NCI-H82 treated with DMSO at 0.1 percent for 48 hours (cell line): ENCODE data around the gene GABRD.

ENCODE experiments used
- DNase-seq: peaks from one replicate; lab custom pipeline; 2025; ENCODE audit not compliant: unreplicated experiment; lab: John Stamatoyannopoulos, UW

The GABRD gene

DNA sequence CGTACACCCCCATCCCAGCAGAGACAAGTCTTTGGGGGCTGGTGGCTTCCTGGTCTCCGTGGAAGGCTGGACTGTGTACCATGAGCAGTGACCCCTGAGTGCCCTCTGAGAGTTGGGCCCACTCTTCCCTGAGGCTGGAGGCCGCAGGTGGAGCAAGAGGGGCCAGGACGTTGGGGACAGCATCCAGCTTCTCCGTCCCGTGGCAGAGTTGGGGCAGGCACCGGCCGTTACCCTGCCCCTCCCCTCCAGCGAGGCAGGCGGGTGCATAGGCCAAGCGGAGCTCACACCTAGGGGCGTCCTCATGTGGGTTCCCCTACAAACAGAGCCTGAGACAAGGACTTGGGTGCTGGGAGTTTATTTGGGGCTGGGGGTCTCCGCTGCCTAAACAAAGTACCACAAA lies 14.0 kb downstream of the GABRD start:
- DNase-seq, result no peak

DNA sequence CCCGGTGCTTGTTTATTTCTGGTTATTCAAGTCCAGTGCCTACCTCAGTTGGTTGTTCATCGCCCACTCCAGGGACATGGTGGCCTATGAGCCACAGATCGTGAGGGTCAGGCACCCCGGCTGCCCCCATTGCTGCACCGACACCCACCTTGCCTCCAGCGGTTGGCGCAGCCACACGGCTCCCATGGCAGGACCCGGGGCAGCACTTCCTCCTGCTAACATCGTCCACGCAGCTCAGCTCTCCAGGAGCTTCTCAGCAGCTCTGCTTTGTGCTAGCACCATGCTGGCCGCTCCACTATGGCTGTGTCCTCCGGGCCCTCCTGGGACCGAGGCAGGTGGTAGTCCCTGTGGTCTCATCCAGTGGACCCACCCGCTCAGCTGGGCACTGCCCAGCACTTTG lies 17.1 kb downstream of the GABRD start:
- DNase-seq, result no peak

DNA sequence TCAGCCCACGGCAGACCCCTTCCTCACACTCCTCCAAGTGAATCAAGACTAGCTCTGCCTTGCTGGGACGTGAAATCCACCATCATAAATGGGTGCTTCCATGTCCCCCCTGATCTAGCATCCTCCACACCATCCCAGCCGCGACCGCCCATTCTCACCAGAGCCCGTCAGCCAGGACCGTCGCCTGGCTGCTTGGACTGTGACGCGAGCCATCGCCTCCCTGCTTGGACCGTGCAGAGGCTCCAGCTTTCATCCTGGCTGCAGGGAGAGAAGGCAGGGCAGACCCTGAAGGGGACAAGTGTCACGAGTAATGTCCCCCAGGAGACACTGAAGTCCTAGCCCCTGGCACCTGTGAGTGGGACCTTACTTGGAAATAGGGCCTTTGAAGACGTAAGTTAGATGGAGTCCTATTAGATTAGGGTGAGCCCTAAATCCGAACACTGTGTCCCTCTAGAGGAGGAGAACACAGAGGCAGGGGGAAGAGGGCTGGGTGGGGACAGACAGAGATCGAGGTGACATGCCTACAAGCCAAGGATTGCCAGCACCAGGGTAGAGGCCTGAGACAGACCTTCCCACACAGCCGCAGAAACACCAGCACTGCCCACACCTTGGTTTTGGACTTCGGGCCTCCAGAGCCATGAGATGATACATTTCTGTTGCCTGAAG lies 18.3 kb downstream of the GABRD start:
- no peak for DNase-seq

DNA sequence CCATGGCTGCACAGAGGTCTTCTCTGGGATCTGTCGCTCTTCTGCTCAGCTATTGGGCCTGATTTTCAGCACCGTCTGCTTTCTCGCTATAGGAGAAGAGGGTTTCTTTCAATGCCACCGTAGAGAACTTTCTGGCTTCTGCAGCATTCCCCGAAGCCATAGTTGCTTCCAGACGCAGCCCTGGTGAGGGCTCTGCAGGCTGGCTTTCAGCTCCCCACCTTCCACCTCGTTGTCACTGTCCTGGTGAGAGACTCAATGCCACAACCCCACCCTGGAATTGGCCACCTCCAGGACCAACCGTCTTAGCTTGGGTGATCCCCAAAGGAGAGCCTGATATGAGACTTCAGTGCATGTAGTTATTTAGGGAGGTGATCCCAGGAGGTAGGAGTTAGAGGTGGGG lies 19.1 kb downstream of the GABRD start:
- DNase-seq, result no peak

DNA sequence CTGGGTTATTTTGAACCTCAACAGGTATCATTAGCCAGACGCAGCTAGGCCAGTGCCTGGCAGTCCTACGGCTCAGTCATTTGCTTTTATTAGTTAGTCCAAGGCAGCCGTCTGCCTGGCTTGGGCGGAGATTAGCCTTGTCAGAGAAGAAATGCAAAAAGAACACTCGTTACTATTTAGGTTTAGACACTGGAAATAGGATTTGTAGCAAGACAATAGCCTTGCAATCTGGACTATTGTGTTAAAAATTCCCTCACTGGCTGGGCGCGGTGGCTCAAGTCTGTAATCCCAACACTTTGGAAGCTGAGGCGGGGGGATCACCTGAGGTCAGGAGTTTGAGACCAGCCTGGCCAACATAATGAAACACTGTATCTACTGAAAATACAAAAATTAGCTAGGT lies 20.1 kb downstream of the GABRD start:
- no peak for DNase-seq

DNA sequence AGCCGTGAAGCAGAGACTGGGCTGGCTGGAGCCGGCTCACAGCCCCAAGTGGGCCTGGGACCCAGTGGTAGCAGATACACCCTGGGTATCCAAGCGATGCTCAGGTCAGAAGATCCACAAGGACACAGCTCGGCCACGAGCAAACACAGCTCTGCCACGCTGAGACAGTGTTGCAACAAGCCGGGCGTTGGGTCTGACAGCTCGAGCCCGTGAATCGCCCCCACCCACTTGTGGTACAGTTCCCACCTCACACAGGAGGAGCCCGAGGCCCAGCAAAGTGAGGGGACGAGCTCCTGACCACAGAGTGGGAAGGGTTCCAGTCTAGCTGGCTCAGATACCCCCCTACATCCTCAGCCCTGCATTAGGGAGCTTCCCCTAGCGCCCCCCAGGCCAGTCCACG lies 22.2 kb downstream of the GABRD start:
- DNase-seq, result no peak

DNA sequence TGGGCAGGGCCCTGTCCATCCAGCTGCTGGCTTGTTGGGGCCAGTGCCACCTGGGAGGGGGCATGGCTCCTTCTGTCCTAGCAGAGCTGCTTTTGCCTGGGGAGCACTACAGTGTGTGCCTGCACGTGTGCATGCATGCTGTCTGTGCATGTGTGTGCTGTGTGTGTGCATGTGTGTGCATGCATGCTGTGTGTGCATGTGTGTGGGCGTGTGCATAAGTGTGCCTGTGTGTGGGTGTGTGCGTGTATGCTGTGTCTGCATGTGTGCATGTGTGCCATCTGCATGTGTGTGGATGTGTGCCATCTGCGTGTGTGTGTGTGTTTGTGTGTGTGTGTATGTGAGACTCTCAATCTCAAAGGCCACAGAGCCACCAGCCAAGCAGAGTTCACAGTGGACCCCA lies 22.7 kb downstream of the GABRD start:
- no peak for DNase-seq

DNA sequence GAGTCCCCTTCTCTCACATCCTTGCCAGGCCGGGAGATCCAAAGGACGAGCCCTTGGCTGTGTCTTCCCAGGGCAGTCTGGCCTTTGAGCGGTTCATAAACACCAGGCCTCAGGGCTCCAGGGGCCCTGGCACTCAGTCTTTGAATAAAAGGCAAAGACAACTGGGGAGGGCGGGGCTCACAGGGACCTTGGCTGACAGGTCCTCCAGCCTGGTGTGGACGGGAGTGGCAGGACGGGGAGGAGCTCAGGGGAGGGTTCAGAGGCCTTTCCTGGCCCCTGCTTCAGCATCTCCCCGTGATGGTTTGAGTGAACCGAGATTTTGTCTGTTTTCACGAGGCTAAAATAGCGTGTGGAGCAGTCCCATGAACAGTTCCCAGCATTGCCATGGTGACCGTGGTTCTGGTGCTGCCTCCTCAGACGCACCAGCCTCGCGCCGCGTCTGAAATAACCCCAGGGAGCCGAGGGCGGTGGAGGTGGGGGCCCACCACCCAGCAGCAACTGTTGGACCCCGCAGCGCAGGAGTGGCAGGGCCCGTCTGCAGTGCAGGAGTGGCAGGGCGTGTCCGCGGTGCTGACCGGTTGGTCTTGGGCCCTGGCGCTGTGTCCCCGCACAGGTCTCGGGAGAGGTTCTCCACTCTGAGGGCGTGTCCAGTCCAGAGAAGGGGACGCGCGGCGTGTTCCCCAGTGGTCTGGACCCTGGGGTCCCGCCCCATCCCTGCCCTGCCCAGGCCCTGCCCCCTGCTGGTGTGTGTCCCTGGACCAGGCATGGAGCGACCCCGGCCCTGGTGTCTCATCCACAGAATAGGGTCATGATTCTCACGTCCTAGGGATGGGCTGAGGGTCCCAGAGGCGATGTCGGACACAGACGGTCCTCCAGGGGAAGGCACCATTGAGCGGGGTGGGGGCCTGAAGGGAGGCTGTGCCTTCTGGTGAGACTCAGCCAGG lies 24.0 kb downstream of the GABRD start:
- no peak for DNase-seq

DNA sequence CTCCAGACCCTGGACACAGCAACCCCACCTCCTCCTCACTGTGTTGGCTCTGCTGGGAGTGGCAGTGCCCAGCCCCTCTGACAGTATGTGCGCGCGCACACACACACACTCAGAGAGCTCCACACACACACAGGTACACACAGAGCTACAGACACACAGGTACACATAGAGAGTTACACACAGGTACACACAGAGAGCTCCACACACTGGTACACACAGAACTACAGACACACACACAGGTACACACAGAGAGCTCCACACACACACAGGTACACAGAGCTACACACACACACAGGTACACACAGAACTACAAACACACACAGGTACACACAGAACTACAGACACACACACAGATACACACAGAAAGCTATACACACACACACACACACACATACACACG lies 24.7 kb downstream of the GABRD start:
- no peak for DNase-seq

DNA sequence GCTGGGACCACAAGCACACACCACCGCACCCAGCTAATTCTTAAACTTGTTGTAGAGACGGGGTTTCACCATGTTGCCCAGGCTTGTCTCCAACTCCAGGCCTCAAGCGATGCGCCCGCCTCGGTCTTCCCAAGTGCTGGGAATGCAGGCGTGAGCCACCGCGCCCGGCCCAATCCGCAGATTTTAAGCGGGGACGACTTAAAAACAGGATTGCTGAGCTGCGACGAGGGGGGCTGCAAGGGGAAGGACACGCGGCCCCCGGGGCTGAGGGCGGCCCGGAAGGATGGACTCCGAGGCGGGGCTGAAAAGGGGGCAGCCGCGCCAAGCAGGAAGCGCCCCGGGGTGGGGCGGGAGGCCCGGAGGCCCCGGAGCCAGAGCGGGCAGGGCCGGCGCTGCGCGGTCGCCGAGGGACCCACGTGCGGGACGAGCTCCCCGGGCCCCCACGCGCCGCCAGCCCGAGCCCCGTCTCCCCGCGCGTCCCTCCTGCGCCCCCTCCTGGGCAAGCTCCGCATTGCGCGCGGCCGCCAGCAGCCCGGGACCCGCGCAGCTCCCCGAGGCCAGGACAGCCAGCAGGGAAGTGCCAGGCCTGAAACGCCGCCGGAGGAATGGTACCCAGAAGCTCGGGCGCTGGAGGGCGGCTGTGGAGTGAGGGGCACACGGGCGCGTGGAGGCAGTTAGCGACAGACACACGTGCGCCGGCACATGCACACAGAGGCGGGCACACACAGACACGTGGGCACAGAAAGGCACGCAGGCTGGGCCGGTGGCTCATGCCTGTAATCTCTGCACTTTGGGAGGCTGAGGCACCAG lies 25.6 kb downstream of the GABRD start:
- no peak for DNase-seq

DNA sequence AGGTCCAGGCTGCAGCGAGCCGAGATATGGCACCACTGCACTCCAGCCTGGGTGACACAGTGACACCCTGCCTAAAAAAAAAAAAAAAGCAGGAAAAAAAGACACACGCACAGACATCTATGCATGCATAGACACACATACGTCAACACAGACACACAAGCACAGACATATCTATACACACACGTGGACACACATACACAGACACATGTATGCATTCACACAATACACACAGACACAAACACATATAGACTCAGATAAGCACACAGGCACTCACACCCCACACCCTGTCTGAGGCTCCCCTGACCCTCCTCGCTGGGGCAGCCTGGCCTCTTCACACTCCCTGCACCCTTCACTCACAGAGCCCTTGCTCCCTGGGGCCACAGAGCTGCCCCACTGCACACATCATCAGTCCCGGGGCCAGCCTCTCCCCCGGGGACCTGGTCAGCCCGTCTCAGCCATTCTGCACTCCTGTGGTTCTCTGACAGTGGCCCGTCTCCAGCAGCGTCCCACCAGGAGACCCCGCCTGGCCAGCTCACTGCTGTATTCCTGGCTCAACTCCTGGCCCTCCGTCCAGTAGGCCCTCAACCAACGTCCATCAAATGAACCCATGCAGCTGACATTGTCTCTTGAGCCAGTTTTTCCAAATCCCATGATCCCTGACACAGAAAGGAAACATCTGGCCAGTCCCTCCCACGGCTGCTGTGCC lies 26.5 kb downstream of the GABRD start:
- no peak for DNase-seq

DNA sequence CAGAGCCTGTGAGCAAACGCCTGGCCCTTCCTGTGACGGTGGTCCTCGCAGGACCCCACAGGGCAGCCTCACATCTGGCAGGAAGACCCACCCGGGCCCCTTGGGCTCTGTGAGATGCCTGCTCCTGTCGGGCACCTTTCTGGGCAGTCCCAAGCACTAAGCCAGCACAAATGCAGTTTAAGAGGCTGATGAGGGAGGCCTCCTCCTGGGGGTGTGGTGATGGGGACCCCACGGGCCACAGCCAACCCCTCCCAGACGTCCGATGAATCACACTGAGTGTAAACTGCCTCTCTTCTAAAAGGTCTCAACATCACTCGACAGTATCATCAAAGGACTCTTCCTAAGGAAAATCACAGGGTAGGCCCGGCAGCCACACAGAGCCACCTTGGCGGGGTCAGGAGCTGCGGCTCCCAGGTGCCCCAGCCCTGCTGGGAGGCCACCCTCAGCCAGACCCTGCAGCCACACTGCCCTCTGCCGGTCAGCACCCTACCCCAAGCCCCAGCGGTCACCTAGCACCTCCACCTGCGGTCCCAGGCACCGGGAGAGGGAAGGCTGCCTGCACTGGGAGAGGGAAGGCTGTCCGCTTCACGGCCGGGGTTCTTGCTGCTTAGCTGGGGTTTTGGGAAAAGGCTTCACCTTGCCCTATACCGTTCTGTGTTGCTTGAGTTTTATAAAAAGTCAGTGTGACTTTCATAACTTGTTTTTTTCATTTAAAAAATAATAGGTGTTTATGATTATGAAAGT lies 27.2 kb downstream of the GABRD start:
- DNase-seq, result peak; percentile 40

DNA sequence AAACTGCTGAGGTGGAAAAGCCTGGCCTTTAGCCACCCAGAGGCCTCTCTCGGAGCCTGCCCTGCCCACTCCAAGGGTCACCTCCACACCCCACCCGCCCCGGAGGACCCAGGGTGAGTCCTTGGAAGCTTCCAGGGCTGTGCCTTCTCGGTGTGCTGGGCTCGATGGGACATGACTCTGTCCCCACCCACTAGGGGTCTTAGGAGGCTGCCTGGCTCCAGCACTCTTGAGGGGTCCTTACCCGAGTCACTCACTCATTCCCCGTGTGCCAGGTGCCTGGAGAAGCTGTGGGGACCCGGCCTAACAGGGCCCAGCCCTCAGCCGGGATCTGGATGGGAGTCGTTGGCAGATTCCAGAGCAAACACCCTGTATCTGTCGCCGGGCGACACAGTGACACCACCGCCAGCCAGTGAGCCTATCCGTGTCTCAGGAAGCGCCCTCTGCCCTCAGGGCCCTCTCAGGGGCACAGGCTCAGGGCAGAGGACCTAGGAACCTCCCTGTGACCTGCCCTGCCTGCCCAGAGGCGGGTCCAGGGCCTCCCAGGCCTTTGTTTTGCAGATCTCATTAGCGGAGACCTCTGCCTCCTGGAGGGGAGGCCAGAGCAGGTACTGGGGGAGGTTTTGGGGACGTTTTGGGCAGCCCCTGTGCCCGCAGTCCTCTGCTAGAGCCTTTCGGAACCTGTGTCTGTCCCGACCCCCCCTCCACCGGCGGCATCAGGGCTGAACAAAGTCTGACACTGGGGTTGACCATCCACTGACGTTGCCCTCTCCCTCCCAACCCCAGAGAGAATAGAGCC lies 28.0 kb downstream of the GABRD start:
- no peak for DNase-seq

DNA sequence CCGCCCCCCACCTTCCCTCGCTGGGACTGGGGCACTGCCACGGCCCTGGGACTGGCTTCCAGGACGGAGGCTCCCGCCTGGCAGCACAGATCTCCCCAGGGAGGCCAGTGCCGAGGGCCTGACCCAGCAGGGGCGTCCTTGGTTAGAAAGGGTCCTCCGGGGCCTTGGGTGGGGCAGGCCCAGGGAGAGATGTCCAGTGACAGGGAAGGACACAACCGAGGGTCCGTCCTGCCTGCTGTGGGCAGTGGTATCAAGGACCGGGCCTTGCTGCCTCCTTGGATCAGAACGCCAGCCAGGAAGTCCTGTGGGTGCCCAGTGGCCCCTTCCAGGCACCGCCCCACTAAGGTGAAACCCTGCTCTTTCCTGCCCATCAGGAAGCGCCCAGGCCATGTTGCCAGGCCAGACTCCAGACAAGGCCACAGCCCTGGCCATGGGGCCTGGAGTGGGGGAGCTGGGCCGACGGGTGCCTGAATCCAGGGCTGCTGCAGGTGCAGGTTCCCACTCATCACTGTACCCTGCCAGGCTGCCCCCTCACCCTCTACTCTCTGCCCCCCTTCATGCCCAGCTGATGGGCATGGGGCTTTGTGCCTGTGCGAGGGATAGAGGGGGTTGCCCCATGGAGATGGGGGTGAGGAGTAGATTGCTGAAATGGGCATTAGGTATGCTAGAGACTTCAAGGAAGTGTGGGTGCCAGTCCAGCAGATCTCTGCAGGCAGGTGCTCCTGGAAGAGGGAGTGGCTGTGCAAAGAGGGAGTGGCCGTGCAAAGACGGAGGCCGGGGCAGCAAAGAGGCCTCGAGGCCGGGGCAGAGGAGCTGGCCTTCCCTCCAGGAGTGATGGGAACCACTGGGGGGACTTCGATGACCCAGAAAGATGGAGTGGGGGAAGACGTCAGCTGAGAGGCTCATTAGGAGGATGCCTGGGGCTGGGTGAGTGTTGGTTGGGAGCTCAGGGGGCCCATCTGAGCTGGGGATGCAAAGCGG lies 28.9 kb downstream of the GABRD start:
- no peak for DNase-seq

DNA sequence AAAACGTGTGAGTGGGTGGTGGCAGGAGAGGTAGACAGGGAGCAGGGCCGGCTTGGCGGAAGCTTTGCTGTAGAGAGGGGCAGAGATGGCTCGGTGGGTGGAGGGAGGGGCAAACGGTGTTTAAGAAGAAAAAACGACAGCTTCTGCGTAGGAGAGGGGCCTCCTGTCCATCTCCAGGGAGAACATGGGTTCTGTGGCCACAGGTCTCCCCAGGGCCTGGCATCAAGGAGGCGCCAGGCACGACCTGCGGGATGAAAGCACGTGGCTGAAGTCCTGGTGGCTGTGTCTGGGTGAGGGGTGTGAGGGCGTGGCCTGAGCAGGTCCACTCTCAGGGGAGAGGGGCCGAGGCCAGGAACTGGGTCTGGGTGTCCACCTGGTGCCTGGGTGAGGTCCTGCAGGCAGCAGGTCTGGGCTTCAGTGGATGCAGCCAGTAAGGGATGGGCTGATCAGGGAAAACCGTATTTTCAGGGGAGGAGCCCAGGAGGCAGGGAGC lies 30.1 kb downstream of the GABRD start:
- DNase-seq, result no peak

DNA sequence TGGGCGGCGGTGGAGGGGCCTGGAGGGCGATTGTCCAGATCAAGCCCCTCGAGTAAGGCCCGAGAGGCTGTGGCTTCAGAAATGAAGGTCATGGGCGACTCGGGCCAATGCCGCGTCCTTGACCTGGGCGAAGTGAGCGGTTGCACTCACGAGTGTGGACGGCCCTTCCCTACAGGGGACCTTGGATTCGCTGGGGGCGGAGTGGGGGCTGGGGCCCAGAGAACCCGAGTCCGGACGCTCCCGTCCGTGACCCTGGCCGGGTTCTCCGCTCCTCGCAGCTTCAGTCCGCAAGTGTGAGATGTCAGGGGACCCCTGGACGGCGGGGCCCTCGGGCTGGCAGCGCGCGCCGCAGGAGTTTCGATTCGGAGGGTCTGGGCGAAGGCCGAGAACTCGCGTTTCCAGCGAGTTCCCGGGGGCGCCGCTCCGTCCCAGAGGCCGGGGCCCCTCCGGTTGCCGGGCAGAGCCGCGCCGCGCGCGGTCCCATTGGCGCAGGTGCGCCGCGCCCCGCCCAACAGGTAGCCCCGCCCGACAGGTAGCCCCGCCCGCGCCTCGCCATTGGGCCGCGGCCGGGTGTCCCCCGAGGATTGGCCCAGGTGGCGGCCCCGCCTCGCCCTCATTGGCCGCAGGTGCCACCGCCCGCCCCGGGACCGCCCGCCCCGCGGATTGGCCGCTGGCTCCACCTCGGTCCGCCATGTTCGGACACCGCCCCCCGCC lies 30.7 kb downstream of the GABRD start, which contains the start of gene PRKCZ:
PRKCZ (plus strand) TSS at position 694 of the 714 bp plus-strand sequence. CDS start 220 bp downstream, outside the sequence.
- no peak for DNase-seq

DNA sequence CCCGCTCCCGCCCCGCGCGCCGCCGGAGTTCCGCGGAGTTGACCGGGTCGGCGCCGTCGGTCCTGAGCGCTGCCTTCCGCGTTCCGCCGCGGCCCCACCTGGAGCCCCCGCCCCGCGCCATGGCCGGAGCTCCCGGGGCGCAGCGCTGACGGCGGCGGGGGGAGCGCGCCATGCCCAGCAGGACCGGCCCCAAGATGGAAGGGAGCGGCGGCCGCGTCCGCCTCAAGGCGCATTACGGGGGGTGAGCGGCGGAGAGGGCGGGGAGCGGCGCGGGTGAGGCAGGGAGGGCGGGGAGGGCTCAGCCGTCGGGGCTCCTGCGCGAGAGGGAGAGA lies 31.3 kb downstream of the GABRD start:
- no peak for DNase-seq
